PFSK-1 (cell line): ENCODE measurements around the gene IFIT5.
A peak's percentile ranks its signal among the peaks of the same experiment; 100 is the strongest.

ENCODE experiments used
- POLR2AphosphoS5 ChIP-seq: IDR thresholded peaks from 2 replicates; pipeline ENCODE4 v1.6.1; 2012; ENCODE audit warnings: low read depth, mild to moderate bottlenecking, control low read depth, low read length, moderate library complexity
- SIN3A ChIP-seq: IDR thresholded peaks from 2 replicates; pipeline ENCODE4 v1.6.1; 2012; ENCODE audit warnings: mild to moderate bottlenecking, low read length, moderate library complexity, borderline replicate concordance; ENCODE audit not compliant: insufficient read depth
- TAF1 ChIP-seq: IDR thresholded peaks from 2 replicates; pipeline ENCODE4 v1.6.1; 2012; ENCODE audit warnings: low read length, control low read depth, borderline replicate concordance; ENCODE audit not compliant: insufficient read depth
- TF ChIP-seq, protein P1 (sequence below), 2 experiments: IDR thresholded peaks; 2 replicates each; pipeline versions ENCODE4 v1.6.1 to v1.8.0; 2011 to 2012; ENCODE audit warnings: low read depth in 2 of 2, low read length in 2 of 2, control low read depth in 1 of 2, inconsistent platforms in 1 of 2, mild to moderate bottlenecking in 1 of 2, moderate library complexity in 1 of 2; ENCODE audit not compliant: insufficient read depth in 1 of 2

DNA sequence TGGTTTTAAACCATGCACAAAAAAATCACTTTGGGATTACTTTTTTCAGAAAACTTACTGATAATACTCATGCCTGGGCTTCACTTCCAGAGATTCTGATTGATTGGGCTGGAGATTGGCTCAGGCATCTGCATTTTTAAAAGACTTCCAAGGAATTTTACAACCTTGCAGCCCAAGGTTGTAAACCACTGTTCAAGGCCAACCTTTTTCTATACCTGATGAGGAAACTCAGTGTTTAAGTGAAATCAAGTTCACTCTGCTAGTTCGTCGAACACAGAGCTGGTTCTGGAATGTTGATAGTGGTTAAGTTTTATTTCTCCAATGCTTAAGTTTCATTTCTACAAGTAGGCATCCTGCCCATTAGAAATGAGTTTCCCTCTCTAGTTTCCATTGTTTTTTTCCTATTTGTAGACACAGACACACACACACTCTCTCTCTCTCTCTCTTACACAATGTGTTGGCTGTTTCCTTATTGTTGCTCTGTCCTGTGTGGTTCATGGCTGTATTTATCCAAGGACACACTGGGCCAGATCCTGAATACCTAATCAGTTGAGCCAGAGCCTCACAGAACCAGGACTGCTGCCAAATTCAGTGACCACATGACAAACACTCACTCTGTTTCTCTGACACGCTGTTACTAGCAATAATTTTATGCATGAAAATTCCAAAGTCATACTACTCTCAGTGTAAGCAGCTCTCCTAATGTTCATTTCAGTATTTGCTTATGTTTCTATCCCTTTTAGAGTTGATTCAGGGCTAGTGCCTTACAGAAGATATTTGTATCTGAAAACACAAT, 40.3 kb upstream of the IFIT5 start:
- TF ChIP-seq TAF1 (no peak), POLR2AphosphoS5 (no peak), SIN3A (peak; percentile 64; the same call in 1 of the 2 replicates)
- TF ChIP-seq, protein P1, sequence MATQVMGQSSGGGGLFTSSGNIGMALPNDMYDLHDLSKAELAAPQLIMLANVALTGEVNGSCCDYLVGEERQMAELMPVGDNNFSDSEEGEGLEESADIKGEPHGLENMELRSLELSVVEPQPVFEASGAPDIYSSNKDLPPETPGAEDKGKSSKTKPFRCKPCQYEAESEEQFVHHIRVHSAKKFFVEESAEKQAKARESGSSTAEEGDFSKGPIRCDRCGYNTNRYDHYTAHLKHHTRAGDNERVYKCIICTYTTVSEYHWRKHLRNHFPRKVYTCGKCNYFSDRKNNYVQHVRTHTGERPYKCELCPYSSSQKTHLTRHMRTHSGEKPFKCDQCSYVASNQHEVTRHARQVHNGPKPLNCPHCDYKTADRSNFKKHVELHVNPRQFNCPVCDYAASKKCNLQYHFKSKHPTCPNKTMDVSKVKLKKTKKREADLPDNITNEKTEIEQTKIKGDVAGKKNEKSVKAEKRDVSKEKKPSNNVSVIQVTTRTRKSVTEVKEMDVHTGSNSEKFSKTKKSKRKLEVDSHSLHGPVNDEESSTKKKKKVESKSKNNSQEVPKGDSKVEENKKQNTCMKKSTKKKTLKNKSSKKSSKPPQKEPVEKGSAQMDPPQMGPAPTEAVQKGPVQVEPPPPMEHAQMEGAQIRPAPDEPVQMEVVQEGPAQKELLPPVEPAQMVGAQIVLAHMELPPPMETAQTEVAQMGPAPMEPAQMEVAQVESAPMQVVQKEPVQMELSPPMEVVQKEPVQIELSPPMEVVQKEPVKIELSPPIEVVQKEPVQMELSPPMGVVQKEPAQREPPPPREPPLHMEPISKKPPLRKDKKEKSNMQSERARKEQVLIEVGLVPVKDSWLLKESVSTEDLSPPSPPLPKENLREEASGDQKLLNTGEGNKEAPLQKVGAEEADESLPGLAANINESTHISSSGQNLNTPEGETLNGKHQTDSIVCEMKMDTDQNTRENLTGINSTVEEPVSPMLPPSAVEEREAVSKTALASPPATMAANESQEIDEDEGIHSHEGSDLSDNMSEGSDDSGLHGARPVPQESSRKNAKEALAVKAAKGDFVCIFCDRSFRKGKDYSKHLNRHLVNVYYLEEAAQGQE (IDR thresholded peaks at IDR 0.05; ENCODE audit: insufficient read depth in 1 of 2, low read depth in 2 of 2, low read length in 2 of 2): no peak
